Neural progenitor cell (in vitro differentiated cells): ENCODE data around the gene FARP1. TPM values are rescaled to one million over a fixed set of nuclear protein-coding genes. Genes with fewer than 3 reads are reported as not detected.

Experiments used
- DNase-seq: peaks from one replicate; pipeline ENCODE4 v3.0.0-alpha.2; 2016; ENCODE audit warnings: low spot score
- H2AFZ ChIP-seq: fragments of 200-600 bp; sonication (generic); replicated peaks from 2 replicates; pipeline ENCODE4 v1.6.1; 2016; ENCODE audit warnings: antibody characterized with exemption
- H3F3A ChIP-seq: fragments of 200-600 bp; sonication (generic); 2 replicates; pipeline ENCODE4 v1.6.1; 2016; ENCODE audit warnings: antibody characterized with exemption, low read depth
- H3K27ac ChIP-seq: fragments of 200-600 bp; sonication (generic); 2 replicates; pipeline ENCODE4 v1.5.1; 2016; ENCODE audit warnings: mild to moderate bottlenecking
- H3K27me3 ChIP-seq: fragments of 200-600 bp; sonication (generic); 2 replicates; pipeline ENCODE4 v1.6.1; 2016; ENCODE audit warnings: mild to moderate bottlenecking, moderate library complexity
- H3K36me3 ChIP-seq: fragments of 200-600 bp; sonication (generic); 2 replicates; pipeline ENCODE4 v1.5.1; 2016
- H3K4me1 ChIP-seq: fragments of 200-600 bp; sonication (generic); 2 replicates; pipeline ENCODE4 v1.6.1; 2016; ENCODE audit warnings: mixed run types
- H3K4me2 ChIP-seq: fragments of 200-600 bp; sonication (generic); 2 replicates; pipeline ENCODE4 v1.6.1; 2016
- H3K4me3 ChIP-seq: fragments of 200-600 bp; sonication (generic); 2 replicates; pipeline ENCODE4 v1.5.1; 2016
- H3K79me2 ChIP-seq: fragments of 200-600 bp; sonication (generic); 2 replicates; pipeline ENCODE4 v1.6.1; 2016; ENCODE audit warnings: low read depth
- H3K9ac ChIP-seq: fragments of 200-600 bp; sonication (generic); 2 replicates; pipeline ENCODE4 v1.6.1; 2016
- H3K9me3 ChIP-seq: fragments of 200-600 bp; sonication (generic); 2 replicates; pipeline ENCODE4 v1.5.1; 2016; ENCODE audit warnings: low read depth
- H4K20me1 ChIP-seq: fragments of 200-600 bp; sonication (generic); 2 replicates; pipeline ENCODE4 v1.6.1; 2016; ENCODE audit warnings: low read depth
- H3K27ac Mint-ChIP-seq: 3 replicates; pipeline ENCODE4 v1.8.0; 2021; ENCODE audit warnings: mixed read lengths
- H3K27me3 Mint-ChIP-seq: 2 replicates; pipeline ENCODE4 v1.8.0; 2022; ENCODE audit warnings: low read depth, mild to moderate bottlenecking, inconsistent platforms, moderate library complexity, mixed read lengths; ENCODE audit not compliant: insufficient read depth
- H3K36me3 Mint-ChIP-seq: 3 replicates; pipeline ENCODE4 v1.8.0; 2021; ENCODE audit warnings: mixed read lengths
- H3K4me1 Mint-ChIP-seq: 3 replicates; pipeline ENCODE4 v1.8.0; 2021; ENCODE audit warnings: mixed read lengths
- H3K4me3 Mint-ChIP-seq: 3 replicates; pipeline ENCODE4 v1.8.0; 2021; ENCODE audit warnings: mild to moderate bottlenecking, moderate library complexity, mixed read lengths
- H3K9me3 Mint-ChIP-seq: 3 replicates; pipeline ENCODE4 v1.8.0; 2020; ENCODE audit warnings: mixed read lengths
- CTCF ChIP-seq: fragments of 200-600 bp; sonication (generic); IDR thresholded peaks from 2 replicates; pipeline ENCODE4 v1.5.1; 2017; ENCODE audit warnings: antibody characterized with exemption, mild to moderate bottlenecking
- EZH2 ChIP-seq: fragments of 200-600 bp; sonication (generic); IDR thresholded peaks from 2 replicates; pipeline ENCODE4 v1.6.1; 2017; ENCODE audit warnings: antibody characterized with exemption, mild to moderate bottlenecking, moderate library complexity
- EZH2phosphoT487 ChIP-seq: fragments of 200-600 bp; sonication (generic); IDR thresholded peaks from 2 replicates; pipeline ENCODE4 v1.6.1; 2017; ENCODE audit warnings: antibody characterized with exemption
- total RNA-seq: library from RNA; depleted of rRNA; stranded (reverse); fragments of >200 nt; gene quantifications from 2 replicates; pipeline ENCODE4 v1.2.3, GENCODE V29; 2015; ENCODE audit warnings: low replicate concordance

The FARP1 gene
- total RNA-seq, 1 donor from 2014 or later: 78.0 TPM

GRCh38 chr13:98219685-98220084 is 76.8 kb downstream of the FARP1 start:
- no peak overlapping the region for H3K27ac Mint-ChIP-seq

GRCh38 chr13:98220271-98220791 is 77.4 kb downstream of the FARP1 start:
- Histone ChIP-seq H2AFZ (no peak overlapping the region), H3K36me3 (no peaks in the 10 kb centered on the region), H3F3A (no peaks in the 10 kb centered on the region), H4K20me1 (peaks cover 13% of the 10 kb centered on the region), H3K4me1 (no peaks in the 10 kb centered on the region), H3K4me3 (no peak overlapping the region), H3K27me3 (no peaks in the 10 kb centered on the region), H3K4me2 (no peak overlapping the region), H3K79me2 (peaks cover 30% of the 10 kb centered on the region), H3K9me3 (no peaks in the 10 kb centered on the region), H3K27ac (no peak overlapping the region), H3K9ac (no peak overlapping the region)
- Mint-ChIP-seq H3K27ac (no peak overlapping the region), H3K27me3 (no peaks in the 10 kb centered on the region), H3K4me1 (peaks cover 24% of the 10 kb centered on the region), H3K9me3 (no peaks in the 10 kb centered on the region), H3K4me3 (no peak overlapping the region), H3K36me3 (peaks cover 12% of the 10 kb centered on the region)
- DNase-seq: no peak
- TF ChIP-seq EZH2phosphoT487: no peak
- TF ChIP-seq EZH2: no peak
- no peak for TF ChIP-seq CTCF

More at GRCh38 chr13:98219685-98220084, 76.8 kb downstream of the FARP1 start:
- no peaks in the 10 kb centered on the region for H3K4me1 ChIP-seq
- Mint-ChIP-seq H3K9me3 (no peaks in the 10 kb centered on the region), H3K4me1 (peaks cover 21% of the 10 kb centered on the region), H3K27me3 (no peaks in the 10 kb centered on the region), H3K4me3 (no peak overlapping the region), H3K36me3 (peaks cover 6% of the 10 kb centered on the region)
- no peaks in the 10 kb centered on the region for H3K27me3 ChIP-seq
- no peak for TF ChIP-seq EZH2phosphoT487
- peaks cover 30% of the 10 kb centered on the region for H3K79me2 ChIP-seq
- no peaks in the 10 kb centered on the region for H3K36me3 ChIP-seq
- no peak overlapping the region for H2AFZ ChIP-seq
- H3F3A ChIP-seq: no peaks in the 10 kb centered on the region
- no peak for DNase-seq
- no peak overlapping the region for H3K4me3 ChIP-seq
- no peak overlapping the region for H3K4me2 ChIP-seq
- H3K9me3 ChIP-seq: no peaks in the 10 kb centered on the region
- H4K20me1 ChIP-seq: peaks cover 13% of the 10 kb centered on the region
- H3K27ac ChIP-seq: no peak overlapping the region
- H3K9ac ChIP-seq: no peak overlapping the region

- H3K27ac ChIP-seq: no peak overlapping the region
- no peak overlapping the region for H3K4me2 ChIP-seq
- Mint-ChIP-seq H3K27me3 (peaks cover 3% of the 10 kb centered on the region), H3K4me3 (no peak overlapping the region), H3K36me3 (peaks cover 16% of the 10 kb centered on the region), H3K4me1 (peaks cover 19% of the 10 kb centered on the region), H3K27ac (no peak overlapping the region), H3K9me3 (peaks cover 6% of the 10 kb centered on the region)
- no peaks in the 10 kb centered on the region for H3F3A ChIP-seq
- H3K4me3 ChIP-seq: no peak overlapping the region
- TF ChIP-seq EZH2 (no peak), EZH2phosphoT487 (no peak), CTCF (no peak)
- H3K27me3 ChIP-seq: no peaks in the 10 kb centered on the region
- H3K36me3 ChIP-seq: no peaks in the 10 kb centered on the region
- peaks cover 13% of the 10 kb centered on the region for H4K20me1 ChIP-seq
- H3K79me2 ChIP-seq: peaks cover 30% of the 10 kb centered on the region
- H2AFZ ChIP-seq: no peak overlapping the region
- no peak overlapping the region for H3K9ac ChIP-seq
- no peak for DNase-seq
- no peaks in the 10 kb centered on the region for H3K9me3 ChIP-seq
- no peaks in the 10 kb centered on the region for H3K4me1 ChIP-seq
Measured at GRCh38 chr13:98221234-98221633, 78.3 kb downstream of the FARP1 start.

- Histone ChIP-seq H3K9me3 (no peaks in the 10 kb centered on the region), H3K27ac (no peak overlapping the region), H4K20me1 (peaks cover 12% of the 10 kb centered on the region), H3K4me2 (no peak overlapping the region), H3K9ac (no peak overlapping the region), H3K36me3 (no peaks in the 10 kb centered on the region), H3K4me3 (no peak overlapping the region), H3K79me2 (peaks cover 30% of the 10 kb centered on the region), H3F3A (no peaks in the 10 kb centered on the region), H3K4me1 (no peaks in the 10 kb centered on the region), H3K27me3 (no peaks in the 10 kb centered on the region), H2AFZ (no peak overlapping the region)
- DNase-seq: no peak
- H3K4me1 Mint-ChIP-seq: peaks cover 15% of the 10 kb centered on the region
- peaks cover 22% of the 10 kb centered on the region for H3K36me3 Mint-ChIP-seq
- H3K4me3 Mint-ChIP-seq: no peak overlapping the region
- H3K9me3 Mint-ChIP-seq: peaks cover 14% of the 10 kb centered on the region
- H3K27ac Mint-ChIP-seq: no peak overlapping the region
- TF ChIP-seq EZH2: no peak
- TF ChIP-seq CTCF: no peak
- TF ChIP-seq EZH2phosphoT487: no peak
- H3K27me3 Mint-ChIP-seq: peaks cover 6% of the 10 kb centered on the region
Measured at GRCh38 chr13:98222081-98222554, 79.2 kb downstream of the FARP1 start.
